ENCODE results near the gene ZNF687. TPM values are rescaled to one million over a fixed set of nuclear protein-coding genes. Genes with fewer than 3 reads are reported as not detected.

The ZNF687 gene
- total RNA-seq, 8 experiments from 2014 or later = 8.9 to 33.2 (median 21.9) TPM

DNA sequence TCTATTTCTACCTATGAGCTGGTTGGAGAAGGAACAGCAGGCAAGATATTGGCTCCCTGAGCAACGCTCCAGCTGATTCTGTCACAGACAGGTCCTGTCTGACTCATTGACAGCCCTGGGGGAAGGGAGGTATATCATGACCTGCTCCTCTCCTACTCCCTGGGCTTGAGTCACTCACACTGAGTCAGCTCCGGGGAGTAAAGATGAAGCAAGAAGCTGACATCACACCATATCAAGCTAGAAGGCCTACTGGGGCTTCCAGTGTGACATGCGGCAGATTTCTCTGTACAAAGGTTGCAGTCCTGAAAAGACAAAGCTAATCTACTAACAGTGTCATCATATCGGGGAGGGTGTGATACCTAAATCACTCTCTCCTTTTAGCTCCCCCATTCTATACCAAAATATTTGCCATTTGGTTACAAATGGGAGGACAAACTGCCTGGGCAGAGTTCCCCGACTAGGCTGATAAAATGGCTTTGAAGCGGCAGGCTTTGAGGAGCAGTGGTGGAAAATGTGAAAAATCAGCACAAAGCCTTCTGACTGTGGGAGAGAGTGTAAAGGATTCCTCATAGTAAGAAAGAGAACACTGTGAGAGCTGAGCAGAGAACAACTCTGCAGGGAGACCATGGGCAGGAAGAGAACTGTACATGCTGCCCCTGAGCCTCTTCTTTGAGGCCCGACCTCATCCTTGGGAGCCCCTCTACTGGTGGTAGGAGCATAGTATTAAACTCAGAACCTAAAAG, 29.7 kb downstream of the ZNF687 start:
- 13 to 90% (median 65%) methylated on average over 1 to 7 of the region's 7 CpGs; no CpG with 5 or more reads in 2 of the 10 experiments for whole genome bisulfite sequencing, 10 experiments
- in situ Hi-C loops (cut with MboI; ENCODE audit: low pct_unique_long_range_greater_than_20kb in 2 of 9, low sequenced_read_pairs in 9 of 9, unreplicated experiment in 9 of 9) = no loop called here
- ATAC-seq (replicated peaks in 6 of 8) = peak; percentile 88 to 99 (median 98)
- H3K27ac ChIP-seq = peak overlapping the region; percentile 87 to 88
- peaks cover 5 to 18% of the 10 kb centered on the region in 2 donors for H3K4me1 ChIP-seq (replicated peaks in 1 of 2)
- no peak overlapping the region for H3K4me3 ChIP-seq

DNA sequence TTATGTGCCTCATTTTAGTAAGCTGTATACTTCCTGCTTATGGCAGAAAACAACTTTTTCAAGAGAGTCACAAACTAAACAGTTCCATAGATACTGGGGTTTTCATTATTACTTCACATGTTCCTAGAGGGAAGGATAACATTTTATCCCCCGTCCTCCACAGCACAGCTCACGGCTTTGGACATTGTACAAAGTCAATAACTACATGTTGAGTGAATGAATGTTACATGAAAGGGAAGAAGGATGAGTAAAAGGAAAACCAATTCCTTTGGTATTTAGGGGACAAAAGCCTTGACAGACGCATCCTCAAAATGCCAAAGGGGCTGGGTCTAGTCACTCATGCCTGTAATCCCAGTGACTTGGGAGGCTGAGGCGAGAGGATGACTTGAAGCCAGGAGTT, 30.3 kb downstream of the ZNF687 start:
- in situ Hi-C loops (cut with MboI; ENCODE audit: low pct_unique_long_range_greater_than_20kb in 2 of 9, low sequenced_read_pairs in 9 of 9, unreplicated experiment in 9 of 9) = no loop called here
- H3K4me1 ChIP-seq (replicated peaks in 1 of 2) = peaks cover 5 to 18% of the 10 kb centered on the region in 2 donors
- H3K27ac ChIP-seq = peak overlapping the region; percentile 87 to 88
- no peak overlapping the region for H3K4me3 ChIP-seq
- no peak for ATAC-seq (replicated peaks in 6 of 8)
- 41 to 100% (median 90%) methylated on average over 1 to 4 of the region's 4 CpGs; no CpG with 5 or more reads in 1 of the 10 experiments for WGBS, 10 experiments

GRCh38 chr1:151312826-151313225, 30.7 kb downstream of the ZNF687 start:
- 50 to 95% (median 88%) methylated on average over 1 to 8 of the region's 8 CpGs; no CpG with 5 or more reads in 3 of the 10 experiments for WGBS, 10 experiments
- H3K27ac ChIP-seq = no peak overlapping the region
- no peak for ATAC-seq (replicated peaks in 6 of 8)
- in situ Hi-C loops (cut with MboI; ENCODE audit: low pct_unique_long_range_greater_than_20kb in 2 of 9, low sequenced_read_pairs in 9 of 9, unreplicated experiment in 9 of 9) = no loop called here
- no peak overlapping the region for H3K4me3 ChIP-seq
- H3K4me1 ChIP-seq (replicated peaks in 1 of 2) = peaks cover 5 to 18% of the 10 kb centered on the region in 2 donors

DNA sequence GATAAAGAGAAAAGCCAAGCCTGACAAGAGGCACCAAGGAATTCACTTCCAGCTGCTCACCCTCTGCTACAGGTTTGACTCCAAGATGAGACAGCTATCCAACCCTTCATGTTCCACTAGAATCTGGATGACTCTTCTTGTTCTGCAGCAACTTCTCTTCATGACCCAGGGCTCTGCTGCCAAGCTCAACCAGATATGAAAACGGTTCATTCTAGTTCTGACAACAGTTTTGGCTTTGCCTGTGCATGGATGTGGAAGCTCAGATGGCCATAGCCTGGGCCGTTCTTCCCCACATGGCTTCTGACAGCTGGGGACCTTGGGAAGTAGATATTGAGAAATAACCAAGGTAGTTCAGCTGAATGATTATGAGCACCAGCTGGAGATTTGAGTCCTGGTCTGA, 31.4 kb downstream of the ZNF687 start:
- H3K27ac ChIP-seq = no peak overlapping the region
- no peak for ATAC-seq (replicated peaks in 6 of 8)

GRCh38 chr1:151314137-151314875, 32.2 kb downstream of the ZNF687 start:
- peak in 2 of 8 experiments; percentile 26 to 32 for ATAC-seq (replicated peaks in 6 of 8)
- Histone ChIP-seq H3K4me3 (no peak overlapping the region), H3K4me1 (replicated peaks in 1 of 2) (peaks cover 5 to 18% of the 10 kb centered on the region in 2 donors), H3K27ac (no peak overlapping the region)
- 8 to 100% (median 80%) methylated on average over 1 to 3 of the region's 3 CpGs; no CpG with 5 or more reads in 1 of the 10 experiments for WGBS, 10 experiments
- in situ Hi-C loops (cut with MboI; ENCODE audit: low pct_unique_long_range_greater_than_20kb in 2 of 9, low sequenced_read_pairs in 9 of 9, unreplicated experiment in 9 of 9) = no loop called here

More for the DNA sequence above, 31.4 kb downstream of the ZNF687 start:
- WGBS, 10 experiments = 0 to 100% (median 89%) methylated on average over 1 to 2 of the region's 2 CpGs; no CpG with 5 or more reads in 5 of the 10 experiments
- Histone ChIP-seq H3K4me1 (replicated peaks in 1 of 2) (peaks cover 5 to 18% of the 10 kb centered on the region in 2 donors), H3K4me3 (no peak overlapping the region)
- in situ Hi-C loops (cut with MboI; ENCODE audit: low pct_unique_long_range_greater_than_20kb in 2 of 9, low sequenced_read_pairs in 9 of 9, unreplicated experiment in 9 of 9) = no loop called here

DNA sequence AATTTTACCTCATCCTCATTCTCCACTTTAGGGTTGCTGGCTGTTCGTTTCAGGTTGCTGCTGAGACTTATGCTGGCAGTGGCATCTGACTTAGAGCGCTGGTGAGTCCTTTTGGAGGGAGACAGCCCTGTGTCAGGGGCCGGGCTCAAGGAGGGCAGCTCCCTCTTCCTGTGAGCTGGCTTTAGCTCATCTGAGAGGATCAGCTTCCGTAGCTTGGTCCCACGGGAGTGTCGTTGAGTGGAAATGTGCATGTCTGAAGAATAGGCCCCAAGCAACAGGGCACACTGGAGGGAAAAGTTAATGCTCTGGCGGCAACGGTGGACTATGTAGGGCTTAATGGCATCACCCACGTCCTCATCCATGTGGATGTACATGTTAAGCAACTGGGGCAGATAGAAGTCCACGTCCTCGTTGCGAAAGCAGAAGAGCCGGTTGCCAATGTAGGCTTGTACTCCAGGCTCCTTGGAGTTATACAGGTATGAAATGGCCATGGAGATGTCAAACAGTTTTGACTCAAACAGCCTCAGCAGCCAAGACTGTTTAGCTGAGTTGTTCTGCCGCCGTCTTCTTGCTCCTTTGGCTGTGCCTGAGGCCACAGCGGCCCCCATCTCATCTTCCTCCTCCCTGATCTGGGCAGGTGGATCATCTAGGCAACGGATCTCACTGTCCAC, 33.6 kb downstream of the ZNF687 start:
- in situ Hi-C loops (cut with MboI; ENCODE audit: low pct_unique_long_range_greater_than_20kb in 2 of 9, low sequenced_read_pairs in 9 of 9, unreplicated experiment in 9 of 9) = no loop called here
- H3K27ac ChIP-seq = no peak overlapping the region
- no peak overlapping the region for H3K4me3 ChIP-seq
- ATAC-seq (replicated peaks in 6 of 8) = no peak
- peaks cover 5 to 12% of the 10 kb centered on the region in 2 donors for H3K4me1 ChIP-seq (replicated peaks in 1 of 2)
- WGBS, 10 experiments = 89 to 100% (median 94%) methylated on average over 1 to 17 of the region's 17 CpGs; no CpG with 5 or more reads in 1 of the 10 experiments

GRCh38 chr1:151318975-151319374, 36.9 kb downstream of the ZNF687 start:
- no peaks in the 10 kb centered on the region for H3K4me1 ChIP-seq (replicated peaks in 1 of 2)
- H3K4me3 ChIP-seq = no peak overlapping the region
- in situ Hi-C loops (cut with MboI; ENCODE audit: low pct_unique_long_range_greater_than_20kb in 2 of 9, low sequenced_read_pairs in 9 of 9, unreplicated experiment in 9 of 9) = no loop called here
- no peak overlapping the region for H3K27ac ChIP-seq
- ATAC-seq (replicated peaks in 6 of 8) = peak in 4 of 8 experiments; percentile 20 to 69 (median 58)
- 53 to 100% (median 83%) methylated on average over 1 to 3 of the region's 3 CpGs; no CpG with 5 or more reads in 2 of the 10 experiments for WGBS, 10 experiments

DNA sequence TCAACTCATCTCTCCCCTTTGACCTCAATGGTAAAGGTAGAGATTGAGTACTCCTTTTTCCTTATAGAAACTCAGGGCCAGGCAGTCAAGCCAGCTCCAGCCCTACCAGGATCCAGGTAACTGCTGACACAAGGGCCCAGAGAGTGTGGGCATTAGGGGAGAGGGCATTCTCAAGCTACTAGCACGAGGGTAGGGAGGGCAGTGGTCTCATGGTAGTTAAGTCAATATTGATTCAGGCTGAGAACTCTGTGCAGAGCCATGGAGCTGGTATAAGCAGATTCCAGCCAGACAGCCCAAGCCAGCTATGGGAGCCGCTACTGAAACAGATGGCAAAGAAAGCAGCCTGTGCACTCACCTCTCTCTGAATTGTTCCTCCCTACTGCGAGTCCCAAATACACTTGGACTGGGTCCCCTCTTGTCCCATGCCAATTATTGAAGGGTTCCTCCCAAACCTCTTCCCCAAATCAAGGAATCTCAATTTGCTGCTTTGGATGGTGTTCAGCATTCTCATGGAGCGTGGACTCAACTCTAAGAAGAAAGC, 42.4 kb downstream of the ZNF687 start:
- Histone ChIP-seq H3K4me3 (no peak overlapping the region), H3K27ac (no peak overlapping the region), H3K4me1 (replicated peaks in 1 of 2) (peaks cover 7 to 13% of the 10 kb centered on the region in 2 donors)
- in situ Hi-C loops (cut with MboI; ENCODE audit: low pct_unique_long_range_greater_than_20kb in 2 of 9, low sequenced_read_pairs in 9 of 9, unreplicated experiment in 9 of 9) = no loop called here
- 86 to 100% (median 100%) methylated on average over 1 to 4 of the region's 4 CpGs; no CpG with 5 or more reads in 3 of the 10 experiments for whole genome bisulfite sequencing, 10 experiments
- ATAC-seq (replicated peaks in 6 of 8) = peak in 1 of 8 experiments; percentile 44

GRCh38 chr1:151325231-151325630, 43.1 kb downstream of the ZNF687 start:
- in situ Hi-C loops (cut with MboI; ENCODE audit: low pct_unique_long_range_greater_than_20kb in 2 of 9, low sequenced_read_pairs in 9 of 9, unreplicated experiment in 9 of 9) = no loop called here
- Histone ChIP-seq H3K4me1 (replicated peaks in 1 of 2) (peaks cover 7 to 13% of the 10 kb centered on the region in 2 donors), H3K27ac (no peak overlapping the region), H3K4me3 (no peak overlapping the region)
- ATAC-seq (replicated peaks in 6 of 8) = no peak
- 0 to 100% (median 84%) methylated on average over 1 to 7 of the region's 7 CpGs; no CpG with 5 or more reads in 2 of the 10 experiments for WGBS, 10 experiments

GRCh38 chr1:151325646-151326429, 43.7 kb downstream of the ZNF687 start:
- 0 to 67% (median 29%) methylated on average over 1 to 5 of the region's 5 CpGs for WGBS, 10 experiments
- ATAC-seq (replicated peaks in 6 of 8) = peak in 2 of 8 experiments; percentile 5 to 14
- Histone ChIP-seq H3K27ac (no peak overlapping the region), H3K4me1 (replicated peaks in 1 of 2) (peaks cover 7 to 13% of the 10 kb centered on the region in 2 donors), H3K4me3 (peak overlapping the region; percentile 51 to 78 (median 58))
- in situ Hi-C loops (cut with MboI; ENCODE audit: low pct_unique_long_range_greater_than_20kb in 2 of 9, low sequenced_read_pairs in 9 of 9, unreplicated experiment in 9 of 9) = no loop called here

DNA sequence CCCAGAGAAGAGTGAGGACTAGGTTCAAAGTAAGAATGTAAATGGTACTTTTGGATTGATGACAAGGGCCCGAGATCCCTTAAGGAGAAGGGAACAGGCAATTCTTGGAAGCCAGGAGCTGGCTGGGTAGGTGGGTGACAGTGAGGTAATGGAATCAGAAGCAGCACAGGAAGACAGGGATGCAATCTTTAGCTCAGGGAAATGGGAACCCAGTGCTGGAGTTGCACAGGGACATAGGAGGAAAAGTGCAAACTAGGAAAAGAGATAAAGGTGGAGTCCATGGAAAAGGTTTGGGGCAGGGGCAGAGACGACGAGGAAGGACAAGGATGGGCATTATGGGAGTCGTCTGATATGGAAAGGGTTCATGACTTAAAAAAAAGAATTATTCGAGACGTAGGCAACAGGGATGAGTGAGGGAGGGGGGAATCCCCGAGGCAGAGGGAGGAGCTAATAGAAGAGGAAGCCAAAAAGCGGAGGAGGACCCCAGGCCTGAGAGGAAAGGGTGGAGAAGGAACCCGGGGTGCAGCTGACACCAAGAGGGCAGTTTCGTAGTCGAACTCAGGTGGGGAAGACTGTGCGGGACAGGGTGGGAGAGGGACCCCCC, 44.6 kb downstream of the ZNF687 start:
- peak overlapping the region; percentile 98 to 99 for H3K27ac ChIP-seq
- 0 to 8% (median 1%) methylated on average over 2 to 10 of the region's 12 CpGs; no CpG with 5 or more reads in 1 of the 10 experiments for WGBS, 10 experiments
- peak; percentile 15 to 40 (median 26) for ATAC-seq (replicated peaks in 6 of 8)
- in situ Hi-C loops (cut with MboI; ENCODE audit: low pct_unique_long_range_greater_than_20kb in 2 of 9, low sequenced_read_pairs in 9 of 9, unreplicated experiment in 9 of 9) = no loop called here
- H3K4me3 ChIP-seq = peak overlapping the region; percentile 51 to 78 (median 58)
- H3K4me1 ChIP-seq (replicated peaks in 1 of 2) = peaks cover 7 to 13% of the 10 kb centered on the region in 2 donors

Data from motor neuron (in vitro differentiated cells).